ENCODE measurements around the gene CNTNAP5.

The CNTNAP5 gene

GRCh38 chr2:124048102-124048501, 23.0 kb downstream of the CNTNAP5 start:
- no peak overlapping the region for H3K9ac ChIP-seq (ENCODE audit: low read length)
- no peaks in the 10 kb centered on the region for H3K27me3 ChIP-seq (ENCODE audit: insufficient read depth, low read length, poor library complexity)
- H3K23ac ChIP-seq (ENCODE audit: low read length): no peak overlapping the region
- no peak overlapping the region for H2BK5ac ChIP-seq (ENCODE audit: low read length)
- H3K18ac ChIP-seq (ENCODE audit: low read length): no peak overlapping the region
- H3K27ac ChIP-seq (ENCODE audit: low read depth, low read length): no peak overlapping the region
- no peaks in the 10 kb centered on the region for H3K36me3 ChIP-seq (ENCODE audit: control insufficient read depth, insufficient read depth, low read length)
- H2BK120ac ChIP-seq (ENCODE audit: low read depth, low read length): no peak overlapping the region
- H4K5ac ChIP-seq (ENCODE audit: low read length): no peak overlapping the region
- H2AK5ac ChIP-seq (ENCODE audit: low read length): no peak overlapping the region
- H3K56ac ChIP-seq (ENCODE audit: low read length): no peak overlapping the region
- no peaks in the 10 kb centered on the region for H3K79me1 ChIP-seq (ENCODE audit: low read length)
- no peak overlapping the region for H3K4me2 ChIP-seq (ENCODE audit: low read length)
- peaks cover 3% of the 10 kb centered on the region for H3K4me1 ChIP-seq (ENCODE audit: control insufficient read depth, low read depth, low read length)
- H2BK15ac ChIP-seq (replicated peaks; ENCODE audit: low read depth): no peak overlapping the region
- no peaks in the 10 kb centered on the region for H3K79me2 ChIP-seq (ENCODE audit: control insufficient read depth, insufficient read depth, low read length)
- no peak overlapping the region for H3K4me3 ChIP-seq (ENCODE audit: low read length)
- no CpG with 5 or more reads among the region's 2 CpGs for WGBS (ENCODE audit: extremely low coverage, insufficient coverage, low lambda C conversion rate)
- no peak for DNase-seq
- H3K4ac ChIP-seq (ENCODE audit: low read depth, low read length): no peak overlapping the region
- no peak overlapping the region for H4K8ac ChIP-seq (ENCODE audit: low read depth, low read length)

GRCh38 chr2:124048664-124049063, 23.6 kb downstream of the CNTNAP5 start:
- no peak overlapping the region for H3K4ac ChIP-seq (ENCODE audit: low read depth, low read length)
- no peak overlapping the region for H2BK15ac ChIP-seq (replicated peaks; ENCODE audit: low read depth)
- no CpG with 5 or more reads among the region's 2 CpGs for WGBS (ENCODE audit: extremely low coverage, insufficient coverage, low lambda C conversion rate)
- no peak overlapping the region for H3K4me3 ChIP-seq (ENCODE audit: low read length)
- no peak overlapping the region for H2BK120ac ChIP-seq (ENCODE audit: low read depth, low read length)
- H2AK5ac ChIP-seq (ENCODE audit: low read length): no peak overlapping the region
- H3K27me3 ChIP-seq (ENCODE audit: insufficient read depth, low read length, poor library complexity): no peaks in the 10 kb centered on the region
- H3K4me2 ChIP-seq (ENCODE audit: low read length): no peak overlapping the region
- H3K4me1 ChIP-seq (ENCODE audit: control insufficient read depth, low read depth, low read length): peaks cover 3% of the 10 kb centered on the region
- H3K18ac ChIP-seq (ENCODE audit: low read length): no peak overlapping the region
- no peaks in the 10 kb centered on the region for H3K36me3 ChIP-seq (ENCODE audit: control insufficient read depth, insufficient read depth, low read length)
- H3K56ac ChIP-seq (ENCODE audit: low read length): no peak overlapping the region
- H3K79me1 ChIP-seq (ENCODE audit: low read length): no peaks in the 10 kb centered on the region
- no peak overlapping the region for H3K23ac ChIP-seq (ENCODE audit: low read length)
- no peaks in the 10 kb centered on the region for H3K79me2 ChIP-seq (ENCODE audit: control insufficient read depth, insufficient read depth, low read length)
- H4K5ac ChIP-seq (ENCODE audit: low read length): no peak overlapping the region
- no peak overlapping the region for H2BK5ac ChIP-seq (ENCODE audit: low read length)
- DNase-seq: no peak
- H4K8ac ChIP-seq (ENCODE audit: low read depth, low read length): no peak overlapping the region
- no peak overlapping the region for H3K27ac ChIP-seq (ENCODE audit: low read depth, low read length)
- no peak overlapping the region for H3K9ac ChIP-seq (ENCODE audit: low read length)

GRCh38 chr2:124049136-124049535, 24.0 kb downstream of the CNTNAP5 start:
- Histone ChIP-seq H3K23ac (ENCODE audit: low read length) (no peak overlapping the region), H3K9ac (ENCODE audit: low read length) (no peak overlapping the region), H3K27ac (ENCODE audit: low read depth, low read length) (no peak overlapping the region), H3K56ac (ENCODE audit: low read length) (no peak overlapping the region), H2BK120ac (ENCODE audit: low read depth, low read length) (no peak overlapping the region), H2AK5ac (ENCODE audit: low read length) (no peak overlapping the region), H2BK15ac (replicated peaks; ENCODE audit: low read depth) (no peak overlapping the region), H3K79me2 (ENCODE audit: control insufficient read depth, insufficient read depth, low read length) (no peaks in the 10 kb centered on the region), H3K18ac (ENCODE audit: low read length) (no peak overlapping the region), H2BK5ac (ENCODE audit: low read length) (no peak overlapping the region), H4K8ac (ENCODE audit: low read depth, low read length) (no peak overlapping the region), H3K36me3 (ENCODE audit: control insufficient read depth, insufficient read depth, low read length) (no peaks in the 10 kb centered on the region), H3K4me1 (ENCODE audit: control insufficient read depth, low read depth, low read length) (peaks cover 3% of the 10 kb centered on the region), H3K4me2 (ENCODE audit: low read length) (no peak overlapping the region), H4K5ac (ENCODE audit: low read length) (no peak overlapping the region), H3K27me3 (ENCODE audit: insufficient read depth, low read length, poor library complexity) (no peaks in the 10 kb centered on the region), H3K79me1 (ENCODE audit: low read length) (no peaks in the 10 kb centered on the region), H3K4me3 (ENCODE audit: low read length) (no peak overlapping the region), H3K4ac (ENCODE audit: low read depth, low read length) (no peak overlapping the region)
- no peak for DNase-seq
- no CpG with 5 or more reads among the region's 4 CpGs for WGBS (ENCODE audit: extremely low coverage, insufficient coverage, low lambda C conversion rate)

GRCh38 chr2:124050833-124051497, 25.9 kb downstream of the CNTNAP5 start:
- H3K9ac ChIP-seq (ENCODE audit: low read length): no peak overlapping the region
- no peak overlapping the region for H3K27ac ChIP-seq (ENCODE audit: low read depth, low read length)
- no peak overlapping the region for H3K4ac ChIP-seq (ENCODE audit: low read depth, low read length)
- H3K4me2 ChIP-seq (ENCODE audit: low read length): no peak overlapping the region
- H3K18ac ChIP-seq (ENCODE audit: low read length): no peak overlapping the region
- no peaks in the 10 kb centered on the region for H3K79me1 ChIP-seq (ENCODE audit: low read length)
- peaks cover 3% of the 10 kb centered on the region for H3K4me1 ChIP-seq (ENCODE audit: control insufficient read depth, low read depth, low read length)
- no CpG with 5 or more reads among the region's 2 CpGs for WGBS (ENCODE audit: extremely low coverage, insufficient coverage, low lambda C conversion rate)
- no peak overlapping the region for H3K23ac ChIP-seq (ENCODE audit: low read length)
- H2BK120ac ChIP-seq (ENCODE audit: low read depth, low read length): no peak overlapping the region
- H2BK15ac ChIP-seq (replicated peaks; ENCODE audit: low read depth): no peak overlapping the region
- DNase-seq: no peak
- H3K79me2 ChIP-seq (ENCODE audit: control insufficient read depth, insufficient read depth, low read length): no peaks in the 10 kb centered on the region
- H2AK5ac ChIP-seq (ENCODE audit: low read length): no peak overlapping the region
- H2BK5ac ChIP-seq (ENCODE audit: low read length): no peak overlapping the region
- no peak overlapping the region for H3K4me3 ChIP-seq (ENCODE audit: low read length)
- H3K36me3 ChIP-seq (ENCODE audit: control insufficient read depth, insufficient read depth, low read length): no peaks in the 10 kb centered on the region
- no peak overlapping the region for H3K56ac ChIP-seq (ENCODE audit: low read length)
- no peak overlapping the region for H4K5ac ChIP-seq (ENCODE audit: low read length)
- no peak overlapping the region for H4K8ac ChIP-seq (ENCODE audit: low read depth, low read length)
- no peaks in the 10 kb centered on the region for H3K27me3 ChIP-seq (ENCODE audit: insufficient read depth, low read length, poor library complexity)

- Histone ChIP-seq H3K4me1 (ENCODE audit: control insufficient read depth, low read depth, low read length) (no peaks in the 10 kb centered on the region), H3K4ac (ENCODE audit: low read depth, low read length) (no peak overlapping the region), H3K56ac (ENCODE audit: low read length) (no peak overlapping the region), H3K36me3 (ENCODE audit: control insufficient read depth, insufficient read depth, low read length) (no peaks in the 10 kb centered on the region), H3K27ac (ENCODE audit: low read depth, low read length) (no peak overlapping the region), H3K23ac (ENCODE audit: low read length) (no peak overlapping the region), H2BK5ac (ENCODE audit: low read length) (no peak overlapping the region), H3K18ac (ENCODE audit: low read length) (no peak overlapping the region), H4K5ac (ENCODE audit: low read length) (no peak overlapping the region), H3K27me3 (ENCODE audit: insufficient read depth, low read length, poor library complexity) (no peaks in the 10 kb centered on the region), H2AK5ac (ENCODE audit: low read length) (no peak overlapping the region), H3K79me2 (ENCODE audit: control insufficient read depth, insufficient read depth, low read length) (no peaks in the 10 kb centered on the region), H3K4me3 (ENCODE audit: low read length) (no peak overlapping the region), H2BK120ac (ENCODE audit: low read depth, low read length) (no peak overlapping the region), H3K4me2 (ENCODE audit: low read length) (no peak overlapping the region), H3K9ac (ENCODE audit: low read length) (no peak overlapping the region), H3K79me1 (ENCODE audit: low read length) (no peaks in the 10 kb centered on the region), H2BK15ac (replicated peaks; ENCODE audit: low read depth) (no peak overlapping the region), H4K8ac (ENCODE audit: low read depth, low read length) (no peak overlapping the region)
- no peak for DNase-seq
- WGBS (ENCODE audit: extremely low coverage, insufficient coverage, low lambda C conversion rate): no CpG with 5 or more reads among the region's 3 CpGs
Measured at GRCh38 chr2:124053796-124054195, 28.7 kb downstream of the CNTNAP5 start.

- DNase-seq: no peak
- Histone ChIP-seq H3K27me3 (ENCODE audit: insufficient read depth, low read length, poor library complexity) (no peaks in the 10 kb centered on the region), H3K56ac (ENCODE audit: low read length) (no peak overlapping the region), H3K4me2 (ENCODE audit: low read length) (no peak overlapping the region), H2BK120ac (ENCODE audit: low read depth, low read length) (no peak overlapping the region), H3K4ac (ENCODE audit: low read depth, low read length) (no peak overlapping the region), H3K4me3 (ENCODE audit: low read length) (no peak overlapping the region), H2BK5ac (ENCODE audit: low read length) (no peak overlapping the region), H3K4me1 (ENCODE audit: control insufficient read depth, low read depth, low read length) (no peaks in the 10 kb centered on the region), H3K9ac (ENCODE audit: low read length) (no peak overlapping the region), H2BK15ac (replicated peaks; ENCODE audit: low read depth) (no peak overlapping the region), H3K36me3 (ENCODE audit: control insufficient read depth, insufficient read depth, low read length) (no peaks in the 10 kb centered on the region), H2AK5ac (ENCODE audit: low read length) (no peak overlapping the region), H3K27ac (ENCODE audit: low read depth, low read length) (no peak overlapping the region), H4K5ac (ENCODE audit: low read length) (no peak overlapping the region), H3K23ac (ENCODE audit: low read length) (no peak overlapping the region), H3K79me2 (ENCODE audit: control insufficient read depth, insufficient read depth, low read length) (no peaks in the 10 kb centered on the region), H4K8ac (ENCODE audit: low read depth, low read length) (no peak overlapping the region), H3K79me1 (ENCODE audit: low read length) (no peaks in the 10 kb centered on the region), H3K18ac (ENCODE audit: low read length) (no peak overlapping the region)
- WGBS (ENCODE audit: extremely low coverage, insufficient coverage, low lambda C conversion rate): no CpG with 5 or more reads among the region's 2 CpGs
Measured at GRCh38 chr2:124063596-124063995, 38.5 kb downstream of the CNTNAP5 start.
